Memory B cell (primary cell): Measurements from ENCODE around the gene VWA5B2.
A peak's percentile ranks its signal among the peaks of the same experiment; 100 is the strongest.

Experiments used
- ATAC-seq: fragments of 150-1000 bp; cut with Tn5 transposase; 2 replicates; pipeline ENCODE4 v1.10.0; 2021; ENCODE audit warnings: low read depth, mild to moderate bottlenecking, moderate library complexity
- DNase-seq, 2 donors: peaks; one replicate each; pipeline ENCODE4 v3.0.0; 2022; ENCODE audit warnings: low spot score in 2 of 2
- H3K27ac Mint-ChIP-seq: one replicate; pipeline ENCODE4 v1.8.0; 2022; ENCODE audit warnings: mild to moderate bottlenecking, moderate library complexity, mixed read lengths
- H3K27me3 Mint-ChIP-seq: one replicate; pipeline ENCODE4 v1.8.0; 2022; ENCODE audit warnings: mixed read lengths
- H3K36me3 Mint-ChIP-seq: one replicate; pipeline ENCODE4 v1.8.0; 2022; ENCODE audit warnings: mild to moderate bottlenecking, mixed read lengths
- H3K4me1 Mint-ChIP-seq: one replicate; pipeline ENCODE4 v1.8.0; 2022; ENCODE audit warnings: mixed read lengths
- H3K4me3 Mint-ChIP-seq: one replicate; pipeline ENCODE4 v1.8.0; 2022; ENCODE audit warnings: mild to moderate bottlenecking, moderate library complexity, mixed read lengths
- H3K9me3 Mint-ChIP-seq: one replicate; pipeline ENCODE4 v1.8.0; 2022; ENCODE audit warnings: mixed read lengths

The VWA5B2 gene

DNA sequence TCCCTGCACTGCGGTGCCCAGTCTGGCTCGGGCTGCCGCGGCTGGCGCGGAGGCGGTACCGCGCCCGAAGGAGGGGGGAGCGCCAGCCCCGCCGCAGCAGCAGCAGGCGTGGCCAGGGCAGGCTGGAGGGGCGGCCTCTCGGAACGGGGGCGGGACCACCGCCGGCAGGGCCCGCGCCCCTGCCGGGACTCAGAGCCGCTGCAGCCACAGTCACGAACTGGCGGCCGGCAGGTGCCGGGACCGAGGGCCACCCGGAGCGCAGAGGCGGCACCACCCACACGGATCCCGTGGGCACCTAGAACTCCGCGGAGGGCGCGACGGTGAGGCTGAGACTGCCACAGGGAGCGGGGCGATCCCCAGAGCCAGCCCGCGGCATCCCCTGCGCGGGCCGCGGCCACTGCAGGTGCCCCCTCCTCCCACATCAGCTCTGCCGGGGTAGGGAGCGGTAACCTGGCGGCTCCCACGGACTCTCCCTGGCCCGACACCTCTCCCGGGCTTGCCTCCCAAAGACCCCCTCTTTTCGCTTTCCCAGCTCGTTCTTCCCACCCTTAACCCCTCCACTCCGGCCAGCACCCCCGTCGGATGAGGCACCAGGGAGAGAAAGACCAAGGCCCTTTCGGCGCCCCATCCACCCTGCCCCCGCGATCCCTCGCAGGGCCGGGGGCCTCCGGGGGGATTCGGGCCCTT is at the start of gene VWA5B2:
Gene VWA5B2 (plus strand): TSS at position 192 of the 687 bp plus-strand sequence. CDS start 944 bp downstream, outside the sequence.
- Mint-ChIP-seq H3K27ac (no peak within 1 kb of the TSS), H3K27me3 (peaks cover 32% of the 10 kb centered on the region), H3K4me3 (peak within 1 kb of the TSS; percentile 77), H3K9me3 (no peaks in the 10 kb centered on the region), H3K36me3 (no peaks in the 10 kb centered on the region), H3K4me1 (peaks cover 11% of the 10 kb centered on the region)
- ATAC-seq, result peak; percentile 96
- DNase-seq, result peak; percentile 79 to 81

DNA sequence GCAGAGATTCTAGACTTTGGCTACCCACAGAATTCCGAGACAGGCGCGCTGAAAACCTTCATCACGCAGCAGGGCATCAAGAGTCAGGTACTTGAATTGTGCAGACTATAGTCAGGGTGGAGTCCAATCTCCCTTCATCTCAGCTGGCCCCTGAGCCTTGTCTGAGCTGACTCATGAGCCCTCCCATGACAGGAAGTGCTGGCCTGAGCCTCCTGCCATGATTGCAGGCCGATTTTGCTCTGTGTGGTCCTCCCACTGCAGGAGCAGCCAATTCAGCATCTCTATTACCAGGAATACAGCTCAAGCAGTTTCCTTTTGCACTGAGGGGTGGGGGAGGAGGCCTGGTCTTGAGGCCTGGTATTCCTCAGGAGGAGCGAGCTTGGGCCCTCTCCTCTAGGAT is 49.2 kb upstream of the VWA5B2 start:
- Mint-ChIP-seq H3K4me3 (no peak overlapping the region), H3K27me3 (no peaks in the 10 kb centered on the region), H3K4me1 (peaks cover 18% of the 10 kb centered on the region), H3K27ac (no peak overlapping the region), H3K9me3 (no peaks in the 10 kb centered on the region), H3K36me3 (peaks cover 29% of the 10 kb centered on the region)
- no peak for DNase-seq
- ATAC-seq, result no peak

DNA sequence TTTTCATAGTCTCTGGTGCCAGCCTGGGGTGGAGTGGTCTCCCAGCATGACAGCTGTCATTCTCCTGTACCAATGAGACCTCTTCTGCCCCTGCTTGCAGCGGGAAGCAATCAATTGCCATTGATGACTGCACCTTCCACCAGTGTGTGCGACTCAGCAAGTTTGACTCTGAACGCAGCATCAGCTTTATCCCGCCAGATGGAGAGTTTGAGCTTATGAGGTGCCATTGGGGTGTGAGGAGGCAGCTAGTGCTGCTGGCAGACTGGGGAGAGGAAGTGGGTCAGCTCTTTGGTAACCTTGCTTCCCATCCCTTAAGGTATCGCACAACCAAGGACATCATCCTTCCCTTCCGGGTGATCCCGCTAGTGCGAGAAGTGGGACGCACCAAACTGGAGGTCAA is 47.8 kb upstream of the VWA5B2 start:
- ATAC-seq (no peak), DNase-seq (no peak)
- peaks cover 13% of the 10 kb centered on the region for H3K4me1 Mint-ChIP-seq
- H3K27me3 Mint-ChIP-seq, result no peaks in the 10 kb centered on the region
- no peak overlapping the region for H3K27ac Mint-ChIP-seq
- no peaks in the 10 kb centered on the region for H3K9me3 Mint-ChIP-seq
- H3K4me3 Mint-ChIP-seq, result no peak overlapping the region
- peaks cover 29% of the 10 kb centered on the region for H3K36me3 Mint-ChIP-seq

DNA sequence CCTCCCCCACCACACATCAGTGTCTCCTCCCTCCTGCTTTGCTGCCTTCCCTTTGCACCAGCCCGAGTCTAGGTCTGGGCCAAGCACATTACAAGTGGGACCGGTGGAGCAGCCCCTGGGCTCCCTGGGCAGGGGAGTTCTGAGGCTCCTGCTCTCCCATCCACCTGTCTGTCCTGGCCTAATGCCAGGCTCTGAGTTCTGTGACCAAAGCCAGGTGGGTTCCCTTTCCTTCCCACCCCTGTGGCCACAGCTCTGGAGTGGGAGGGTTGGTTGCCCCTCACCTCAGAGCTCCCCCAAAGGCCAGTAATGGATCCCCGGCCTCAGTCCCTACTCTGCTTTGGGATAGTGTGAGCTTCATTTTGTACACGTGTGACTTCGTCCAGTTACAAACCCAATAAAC is 45.7 kb upstream of the VWA5B2 start:
- ATAC-seq (no peak), DNase-seq (no peak)
- Mint-ChIP-seq H3K27me3 (no peaks in the 10 kb centered on the region), H3K27ac (no peak overlapping the region), H3K36me3 (peaks cover 30% of the 10 kb centered on the region), H3K4me3 (no peak overlapping the region), H3K9me3 (no peaks in the 10 kb centered on the region), H3K4me1 (peaks cover 25% of the 10 kb centered on the region)

DNA sequence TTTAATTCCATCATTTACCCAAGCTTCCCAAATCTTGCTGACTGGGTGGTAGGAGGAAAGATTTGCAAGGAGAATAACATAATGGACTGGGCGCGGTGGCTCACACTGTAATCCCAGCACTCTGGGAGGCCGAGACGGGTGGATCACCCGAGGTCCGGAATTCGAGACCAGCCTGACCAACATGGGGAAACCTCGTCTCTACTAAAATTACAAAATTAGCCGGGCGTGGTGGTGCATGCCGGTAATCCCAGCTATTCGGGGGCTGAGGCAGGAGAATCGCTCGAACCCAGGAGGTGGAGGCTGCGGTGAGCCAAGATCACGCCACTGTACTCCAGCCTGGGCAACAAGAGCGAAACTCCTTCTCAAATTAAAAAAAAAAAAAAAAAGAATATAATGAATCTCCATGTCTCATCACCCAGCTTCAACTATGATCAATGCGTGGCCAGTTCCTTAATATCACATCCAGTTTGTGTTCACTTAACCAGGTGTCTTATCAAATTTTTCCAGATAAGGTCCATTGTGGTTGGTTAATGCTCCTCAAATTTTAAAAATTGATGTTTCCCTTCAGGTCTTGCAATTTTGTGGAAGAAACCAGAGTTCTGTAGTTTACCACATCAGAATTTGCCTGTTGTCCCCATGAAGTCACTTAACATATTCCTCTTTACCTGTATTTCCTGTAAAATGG is 44.7 kb upstream of the VWA5B2 start:
- Mint-ChIP-seq H3K27ac (peak overlapping the region; percentile 93), H3K4me1 (peaks cover 27% of the 10 kb centered on the region), H3K36me3 (peaks cover 29% of the 10 kb centered on the region), H3K4me3 (peak overlapping the region; percentile 96), H3K27me3 (no peaks in the 10 kb centered on the region), H3K9me3 (no peaks in the 10 kb centered on the region)
- ATAC-seq (no peak), DNase-seq (no peak)

DNA sequence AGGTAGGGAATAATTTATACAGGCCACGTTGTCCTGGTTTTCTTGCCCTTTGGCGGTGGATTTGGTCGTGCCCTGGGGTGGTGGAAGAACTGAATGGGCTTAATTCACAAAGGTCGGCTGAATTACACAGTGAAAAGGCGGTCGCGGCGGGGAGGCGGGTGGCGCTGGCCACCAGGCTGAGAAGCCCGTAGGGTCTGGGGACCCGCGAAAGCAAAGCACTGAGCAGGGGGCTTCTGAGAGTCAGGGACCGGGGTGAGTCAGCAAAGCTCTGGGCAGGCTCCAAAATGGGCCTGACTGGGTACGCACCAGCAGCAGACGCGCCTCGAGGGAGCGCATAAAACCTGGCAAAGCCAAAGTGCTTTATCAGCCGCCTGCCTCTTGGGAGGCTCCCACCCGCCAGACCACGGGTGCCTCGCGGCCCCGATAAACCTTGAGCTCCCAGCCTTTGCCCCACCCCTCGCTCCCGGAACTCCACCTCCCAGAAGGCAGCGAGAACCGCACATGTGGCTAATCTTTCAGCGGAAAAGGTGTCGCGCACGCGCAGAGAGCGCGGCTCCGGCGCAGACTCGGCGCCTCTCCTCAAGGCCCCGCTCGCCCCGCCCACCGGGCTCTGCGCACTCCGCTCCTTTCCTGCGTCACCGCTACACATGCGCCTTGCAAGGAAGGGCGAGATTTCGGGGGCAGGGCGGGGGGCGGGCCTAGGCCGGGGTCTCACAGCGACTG is 43.8 kb upstream of the VWA5B2 start:
- peaks cover 29% of the 10 kb centered on the region for H3K36me3 Mint-ChIP-seq
- no peaks in the 10 kb centered on the region for H3K9me3 Mint-ChIP-seq
- peak; percentile 90 for ATAC-seq
- no peaks in the 10 kb centered on the region for H3K27me3 Mint-ChIP-seq
- H3K27ac Mint-ChIP-seq, result peak overlapping the region; percentile 93
- H3K4me3 Mint-ChIP-seq, result peak overlapping the region; percentile 96
- H3K4me1 Mint-ChIP-seq, result peaks cover 30% of the 10 kb centered on the region
- peak; percentile 95 to 99 for DNase-seq

DNA sequence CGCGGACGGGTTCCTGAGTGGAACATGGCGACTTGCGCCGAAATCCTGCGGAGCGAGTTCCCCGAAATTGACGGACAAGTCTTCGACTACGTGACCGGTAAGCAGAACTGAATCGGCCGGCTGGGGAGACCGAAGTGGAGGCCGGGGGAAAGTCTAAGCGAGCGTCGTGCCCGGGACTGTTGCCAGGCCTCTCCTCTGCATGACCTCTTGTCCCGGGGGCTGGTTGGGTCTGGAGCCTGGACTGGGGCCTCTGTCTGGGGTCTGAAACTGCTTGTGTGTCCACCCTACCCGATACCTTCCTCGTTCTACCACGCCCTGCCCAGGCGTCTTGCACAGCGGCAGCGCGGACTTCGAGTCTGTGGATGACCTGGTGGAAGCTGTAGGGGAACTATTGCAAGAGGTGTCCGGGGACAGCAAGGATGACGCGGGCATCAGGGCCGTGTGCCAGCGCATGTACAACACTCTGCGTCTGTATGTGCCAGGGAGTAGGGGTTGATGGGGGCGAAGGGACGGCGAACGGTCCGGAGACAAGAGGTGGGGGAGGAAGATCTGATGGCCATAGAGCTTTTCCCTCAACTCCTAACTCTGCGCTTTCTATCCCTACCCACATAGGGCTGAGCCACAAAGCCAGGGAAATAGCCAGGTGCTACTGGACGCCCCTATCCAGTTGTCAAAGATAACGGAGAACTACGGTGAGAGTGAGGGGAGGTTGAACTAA is 43.0 kb upstream of the VWA5B2 start, which contains the start of gene ABCF3:
Gene ABCF3 (plus strand): TSS at position 16 of the 718 bp plus-strand sequence. CDS start 9 bp downstream, at position 25.
- Mint-ChIP-seq H3K27me3 (no peaks in the 10 kb centered on the region), H3K4me3 (peak within 1 kb of the TSS; percentile 96), H3K9me3 (no peaks in the 10 kb centered on the region), H3K36me3 (peaks cover 27% of the 10 kb centered on the region), H3K4me1 (peaks cover 30% of the 10 kb centered on the region), H3K27ac (peak within 1 kb of the TSS; percentile 93)
- ATAC-seq (peak; percentile 25), DNase-seq (no peak)

DNA sequence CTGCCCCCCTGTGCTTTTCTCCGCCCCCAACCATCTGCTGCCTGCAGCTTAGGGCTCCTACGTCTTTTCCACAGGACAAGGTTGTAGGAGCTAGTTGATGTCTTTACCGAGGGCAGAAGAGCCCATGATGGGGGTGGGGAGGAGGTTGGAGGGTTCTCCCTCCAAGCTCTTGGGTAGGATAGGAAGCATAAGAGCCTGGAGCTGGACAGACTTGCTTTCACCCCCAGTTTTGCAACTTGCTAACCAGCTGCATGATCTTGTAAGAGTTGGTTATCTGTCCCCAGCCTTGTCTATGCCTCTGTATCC is 42.5 kb upstream of the VWA5B2 start:
- peaks cover 30% of the 10 kb centered on the region for H3K4me1 Mint-ChIP-seq
- H3K4me3 Mint-ChIP-seq, result peak overlapping the region; percentile 96
- peaks cover 22% of the 10 kb centered on the region for H3K36me3 Mint-ChIP-seq
- DNase-seq (no peak), ATAC-seq (no peak)
- peak overlapping the region; percentile 93 for H3K27ac Mint-ChIP-seq
- H3K27me3 Mint-ChIP-seq, result no peaks in the 10 kb centered on the region
- H3K9me3 Mint-ChIP-seq, result no peaks in the 10 kb centered on the region

DNA sequence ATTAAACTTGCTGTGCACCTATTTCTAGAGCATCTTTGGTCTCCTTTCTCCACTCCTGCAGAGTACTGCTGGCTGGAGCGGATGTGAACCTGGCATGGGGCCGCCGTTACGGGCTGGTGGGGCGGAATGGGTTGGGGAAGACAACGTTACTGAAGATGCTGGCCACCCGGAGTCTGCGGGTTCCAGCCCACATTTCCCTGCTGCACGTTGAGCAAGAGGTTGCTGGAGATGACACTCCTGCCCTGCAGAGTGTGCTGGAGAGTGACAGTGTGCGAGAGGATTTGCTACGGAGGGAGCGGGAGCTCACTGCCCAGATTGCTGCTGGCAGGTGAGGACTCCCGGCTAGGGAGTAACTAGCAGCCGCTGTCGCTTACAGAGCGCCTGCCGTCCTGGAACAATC is 41.3 kb upstream of the VWA5B2 start:
- H3K36me3 Mint-ChIP-seq, result peaks cover 25% of the 10 kb centered on the region

DNA sequence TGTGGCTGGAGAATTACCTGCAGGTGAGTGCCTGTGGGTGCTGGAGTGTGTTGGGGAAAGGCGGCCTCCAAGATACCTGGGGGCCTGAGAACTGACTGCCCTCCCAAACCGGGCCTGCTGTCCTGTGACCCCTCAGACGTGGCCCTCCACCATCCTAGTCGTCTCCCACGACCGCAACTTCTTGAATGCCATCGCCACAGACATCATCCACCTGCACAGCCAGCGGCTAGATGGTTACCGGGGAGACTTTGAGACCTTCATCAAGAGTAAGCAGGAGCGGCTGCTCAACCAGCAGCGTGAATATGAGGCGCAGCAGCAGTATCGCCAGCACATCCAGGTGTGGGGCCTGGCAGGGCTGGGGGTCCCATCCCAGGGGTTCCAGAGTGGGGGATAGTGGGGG is 40.0 kb upstream of the VWA5B2 start:
- ATAC-seq (no peak), DNase-seq (no peak)
- Mint-ChIP-seq H3K36me3 (peaks cover 26% of the 10 kb centered on the region), H3K27me3 (no peaks in the 10 kb centered on the region), H3K4me1 (peaks cover 30% of the 10 kb centered on the region), H3K9me3 (no peaks in the 10 kb centered on the region), H3K4me3 (no peak overlapping the region), H3K27ac (no peak overlapping the region)

More for the DNA sequence above, 41.3 kb upstream of the VWA5B2 start:
- H3K4me1 Mint-ChIP-seq, result peaks cover 30% of the 10 kb centered on the region
- ATAC-seq (no peak), DNase-seq (no peak)
- H3K27ac Mint-ChIP-seq, result no peak overlapping the region
- H3K9me3 Mint-ChIP-seq, result no peaks in the 10 kb centered on the region
- no peak overlapping the region for H3K4me3 Mint-ChIP-seq
- H3K27me3 Mint-ChIP-seq, result no peaks in the 10 kb centered on the region

DNA sequence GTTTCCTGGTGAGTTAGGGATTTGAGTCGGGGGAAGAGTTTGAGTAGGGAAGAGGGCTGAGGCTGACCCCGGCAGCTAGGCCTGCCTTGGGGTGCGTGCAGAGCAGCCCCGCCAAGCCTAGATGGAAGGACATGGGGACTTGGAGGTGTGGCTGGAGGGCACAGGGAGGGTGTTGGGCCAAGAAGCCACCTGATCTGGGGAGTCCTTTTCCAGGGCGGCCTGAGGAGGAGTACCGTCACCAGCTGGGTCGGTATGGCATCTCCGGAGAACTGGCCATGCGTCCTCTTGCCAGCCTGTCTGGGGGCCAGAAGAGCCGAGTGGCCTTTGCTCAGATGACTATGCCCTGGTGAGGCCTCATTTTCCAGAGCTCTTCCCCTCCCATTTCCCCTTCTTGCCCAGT is 36.5 kb upstream of the VWA5B2 start:
- H3K4me1 Mint-ChIP-seq, result peaks cover 10% of the 10 kb centered on the region
- H3K4me3 Mint-ChIP-seq, result no peak overlapping the region
- no peaks in the 10 kb centered on the region for H3K9me3 Mint-ChIP-seq
- ATAC-seq (no peak), DNase-seq (no peak)
- H3K36me3 Mint-ChIP-seq, result peaks cover 27% of the 10 kb centered on the region
- H3K27ac Mint-ChIP-seq, result no peak overlapping the region
- H3K27me3 Mint-ChIP-seq, result no peaks in the 10 kb centered on the region

DNA sequence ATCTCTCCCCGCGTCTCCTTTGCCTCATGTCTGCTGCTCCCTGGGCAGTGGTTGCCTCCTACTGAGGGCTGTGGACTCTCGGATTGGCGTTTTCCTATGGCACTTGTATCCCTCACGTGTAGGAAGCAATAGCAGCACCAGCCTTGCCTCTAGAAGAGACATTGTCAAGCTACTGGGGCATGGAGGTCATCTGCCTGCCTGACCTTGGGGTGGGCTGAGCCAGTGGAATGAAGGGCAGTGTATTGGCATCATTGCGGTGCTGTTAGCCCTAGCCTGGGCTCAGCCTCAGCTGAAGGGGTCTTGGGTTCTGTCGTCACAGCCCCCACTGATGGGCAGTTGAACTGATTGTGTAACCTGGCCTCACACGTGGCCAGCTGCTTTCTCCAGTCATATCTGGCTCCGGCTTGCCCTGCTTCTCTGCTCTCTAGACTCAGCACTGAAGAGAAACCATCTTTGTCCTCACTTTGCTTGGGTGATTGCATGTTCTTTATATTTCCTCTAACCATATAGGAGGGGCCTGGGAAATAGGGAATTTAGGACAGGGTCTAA is 35.3 kb upstream of the VWA5B2 start:
- ATAC-seq, result no peak
- Mint-ChIP-seq H3K36me3 (peaks cover 27% of the 10 kb centered on the region), H3K9me3 (no peaks in the 10 kb centered on the region), H3K27ac (no peak overlapping the region), H3K4me3 (no peak overlapping the region), H3K27me3 (no peaks in the 10 kb centered on the region), H3K4me1 (peaks cover 3% of the 10 kb centered on the region)
- no peak for DNase-seq

DNA sequence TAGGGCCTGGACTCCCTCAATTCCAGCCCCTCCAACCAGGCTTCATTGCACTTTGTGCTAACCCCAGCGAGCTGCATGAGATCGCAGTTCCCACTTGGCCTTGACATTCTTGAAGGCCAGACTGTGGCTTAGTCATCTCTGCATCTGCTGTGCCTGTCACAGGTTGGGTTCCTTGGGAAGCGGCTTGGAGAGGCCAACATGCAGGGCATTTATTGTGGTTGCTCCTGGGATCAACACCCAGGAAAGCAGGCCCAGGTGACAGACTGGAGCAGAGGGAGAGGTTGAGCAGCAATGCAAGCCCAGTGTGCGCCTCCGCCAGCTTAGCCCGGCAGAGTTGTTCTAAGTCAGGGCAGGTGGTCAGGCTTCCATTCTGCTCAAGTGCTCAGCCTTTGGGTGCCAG is 32.8 kb upstream of the VWA5B2 start:
- Mint-ChIP-seq H3K27ac (no peak overlapping the region), H3K9me3 (no peaks in the 10 kb centered on the region), H3K36me3 (peaks cover 20% of the 10 kb centered on the region), H3K27me3 (no peaks in the 10 kb centered on the region), H3K4me1 (no peaks in the 10 kb centered on the region), H3K4me3 (no peak overlapping the region)
- no peak for ATAC-seq
- no peak for DNase-seq
